Astrocyte of the spinal cord (primary cell): ENCODE results near the gene UBE2Z.

Experiments
- DNase-seq: peaks from one replicate; pipeline ENCODE4 v3.0.0; 2011; ENCODE audit warnings: low read depth, low spot score
- H3K4me3 ChIP-seq: 2 replicates; pipeline ENCODE4 v1.5.1; 2011; ENCODE audit warnings: low read depth, mild to moderate bottlenecking, low read length, moderate library complexity
- in situ Hi-C: cut with HindIII; loops from 2 replicates; pipeline ENCODE4 v1.10.0; 2017; ENCODE audit warnings: low sequenced_read_pairs
- TF ChIP-seq, protein P1 (sequence below): IDR thresholded peaks from 2 replicates; pipeline ENCODE4 v1.5.1; 2012; ENCODE audit warnings: low read depth, mild to moderate bottlenecking, low read length, inconsistent platforms

UBE2Z gene

DNA sequence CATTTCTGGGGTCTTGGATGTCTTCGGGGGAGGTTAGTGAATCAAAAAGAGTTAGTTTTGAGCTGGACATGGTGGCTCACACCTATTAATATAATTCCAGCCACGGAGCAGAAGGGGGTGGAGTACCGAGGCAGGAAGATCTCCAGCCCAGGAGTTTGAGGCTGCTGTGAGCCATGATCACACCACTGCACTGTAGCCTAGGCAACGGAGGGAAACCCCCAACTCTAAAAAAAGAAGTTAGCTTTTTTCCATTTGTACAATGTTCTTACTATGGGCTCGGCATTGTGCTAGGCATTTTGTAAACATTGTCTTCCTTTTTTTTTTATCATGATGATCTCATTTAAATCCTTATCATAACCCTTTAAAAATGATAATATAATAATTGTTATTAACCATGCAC, 44.7 kb downstream of the UBE2Z start:
- no peak overlapping the region for H3K4me3 ChIP-seq
- no peak for DNase-seq
- in situ Hi-C loops = no loop called here
- TF ChIP-seq, protein P1, sequence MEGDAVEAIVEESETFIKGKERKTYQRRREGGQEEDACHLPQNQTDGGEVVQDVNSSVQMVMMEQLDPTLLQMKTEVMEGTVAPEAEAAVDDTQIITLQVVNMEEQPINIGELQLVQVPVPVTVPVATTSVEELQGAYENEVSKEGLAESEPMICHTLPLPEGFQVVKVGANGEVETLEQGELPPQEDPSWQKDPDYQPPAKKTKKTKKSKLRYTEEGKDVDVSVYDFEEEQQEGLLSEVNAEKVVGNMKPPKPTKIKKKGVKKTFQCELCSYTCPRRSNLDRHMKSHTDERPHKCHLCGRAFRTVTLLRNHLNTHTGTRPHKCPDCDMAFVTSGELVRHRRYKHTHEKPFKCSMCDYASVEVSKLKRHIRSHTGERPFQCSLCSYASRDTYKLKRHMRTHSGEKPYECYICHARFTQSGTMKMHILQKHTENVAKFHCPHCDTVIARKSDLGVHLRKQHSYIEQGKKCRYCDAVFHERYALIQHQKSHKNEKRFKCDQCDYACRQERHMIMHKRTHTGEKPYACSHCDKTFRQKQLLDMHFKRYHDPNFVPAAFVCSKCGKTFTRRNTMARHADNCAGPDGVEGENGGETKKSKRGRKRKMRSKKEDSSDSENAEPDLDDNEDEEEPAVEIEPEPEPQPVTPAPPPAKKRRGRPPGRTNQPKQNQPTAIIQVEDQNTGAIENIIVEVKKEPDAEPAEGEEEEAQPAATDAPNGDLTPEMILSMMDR = no peak

DNA sequence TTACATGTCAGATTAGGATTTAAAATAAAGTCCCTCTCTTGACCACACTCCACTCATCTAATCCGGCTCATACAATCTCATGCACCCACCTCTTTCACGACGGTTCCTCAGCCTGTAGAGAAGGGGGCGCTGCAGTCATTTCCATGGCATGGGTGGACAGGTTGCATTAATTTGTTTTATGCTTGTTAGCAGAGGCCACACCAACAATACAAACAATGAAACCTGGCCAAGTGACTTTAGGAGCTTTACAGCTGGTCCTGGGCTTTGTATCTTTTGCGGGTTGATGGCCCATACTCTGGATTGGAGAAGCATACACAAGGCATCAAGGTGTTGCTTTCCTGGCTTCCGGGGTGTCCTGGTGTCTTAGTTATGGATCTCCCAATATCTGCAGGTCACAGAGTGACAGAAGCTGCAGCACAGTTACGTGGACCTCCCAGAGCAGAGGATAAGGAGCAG, 46.1 kb downstream of the UBE2Z start:
- in situ Hi-C loops = no loop called here
- TF ChIP-seq, protein P1 = peak; percentile 83
- DNase-seq = peak; percentile 59
- no peak overlapping the region for H3K4me3 ChIP-seq

DNA sequence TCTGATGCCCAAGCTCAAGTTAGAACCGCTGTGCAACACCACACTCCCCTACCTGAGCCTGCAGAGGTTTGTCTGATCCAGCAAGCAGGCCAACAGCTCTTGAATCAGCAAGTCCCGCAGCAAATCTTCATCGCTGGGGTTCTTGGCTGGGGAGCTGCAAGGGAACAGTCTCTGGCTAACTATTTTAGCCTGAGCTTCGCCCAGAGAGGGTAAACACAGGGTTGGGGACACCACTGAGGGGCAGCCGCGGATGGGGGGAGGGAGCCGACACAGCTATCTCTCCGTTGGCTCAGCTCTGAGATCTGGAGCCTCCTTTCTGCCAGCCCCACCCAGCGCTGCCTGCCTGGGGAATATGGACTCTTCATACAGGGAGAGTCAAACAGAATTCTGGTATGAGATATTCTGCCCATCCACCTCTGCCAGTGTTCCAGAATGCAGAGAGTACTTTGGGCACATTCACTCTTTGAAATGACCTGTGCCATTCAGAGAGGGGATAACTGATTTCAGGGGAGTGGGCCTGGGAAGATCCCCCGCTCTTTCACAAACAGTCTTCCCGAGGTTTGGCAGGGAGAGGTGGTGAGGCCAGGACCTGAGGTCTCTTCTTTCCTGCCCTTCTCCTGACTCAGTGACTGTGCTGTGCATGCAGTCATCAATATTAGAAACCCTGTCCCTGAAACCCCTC, 52.8 kb downstream of the UBE2Z start:
- H3K4me3 ChIP-seq = no peak overlapping the region

DNA sequence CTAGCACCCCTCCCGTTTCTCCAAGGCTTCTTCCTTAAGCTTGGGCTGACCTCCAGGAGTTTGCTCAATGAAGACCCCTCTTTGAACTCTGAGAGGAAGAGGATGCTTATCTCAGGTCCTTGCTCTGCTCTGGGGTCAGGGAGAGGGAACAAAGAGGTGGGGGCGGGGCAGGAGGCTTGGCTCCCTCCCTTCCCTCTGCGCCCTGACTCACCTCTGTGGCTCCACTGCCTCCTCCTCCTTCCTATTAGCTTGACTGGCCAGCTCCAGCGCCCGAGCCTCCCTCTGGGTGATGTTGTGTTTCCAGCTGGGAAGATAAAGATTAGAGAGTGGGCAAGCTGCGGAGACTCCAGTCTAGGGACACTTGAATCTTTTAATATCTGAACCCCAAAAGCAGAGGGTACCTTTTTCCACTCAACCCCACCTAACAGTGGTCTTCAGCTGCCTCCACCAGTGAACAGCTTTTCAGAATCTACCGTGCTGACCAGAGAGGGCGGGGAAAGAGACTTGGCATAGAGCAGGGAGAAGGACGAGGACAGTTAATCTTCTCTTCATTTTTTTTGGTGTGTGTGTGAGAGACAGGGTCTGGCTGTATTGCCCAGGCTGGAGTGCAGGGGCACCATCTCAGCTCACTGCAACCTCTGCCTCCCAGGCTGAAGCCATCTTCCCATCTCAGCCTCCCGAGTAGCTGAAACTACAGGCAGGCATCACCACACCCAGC, 53.5 kb downstream of the UBE2Z start:
- TF ChIP-seq, protein P1 = no peak
- H3K4me3 ChIP-seq = no peak overlapping the region
- peak; percentile 69 for DNase-seq
- in situ Hi-C loops = no loop called here

More for the DNA sequence above, 52.8 kb downstream of the UBE2Z start:
- in situ Hi-C loops = no loop called here
- TF ChIP-seq, protein P1 = no peak
- peak; percentile 17 for DNase-seq

DNA sequence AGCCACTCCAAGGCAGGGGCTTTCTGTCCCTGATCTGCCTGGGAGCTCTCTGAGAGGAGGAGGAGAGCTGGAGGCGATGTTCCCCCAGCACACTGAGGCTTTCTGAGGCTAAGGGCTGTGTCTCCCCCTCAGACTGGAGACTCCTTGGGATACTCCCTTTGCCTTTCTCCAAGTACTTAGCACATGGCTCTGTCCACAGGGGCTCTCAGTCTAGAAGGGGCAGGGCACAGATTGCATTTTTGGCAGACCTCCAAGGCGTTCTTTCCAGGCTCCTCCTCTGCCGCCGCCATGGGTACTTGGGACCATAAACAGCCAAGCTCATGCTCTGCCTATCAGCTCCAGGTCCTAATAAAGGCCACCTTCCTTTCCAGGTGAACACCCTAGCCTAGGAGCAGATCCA, 62.0 kb downstream of the UBE2Z start:
- TF ChIP-seq, protein P1 = no peak
- DNase-seq = no peak
- no peak overlapping the region for H3K4me3 ChIP-seq
- in situ Hi-C loops = no loop called here

DNA sequence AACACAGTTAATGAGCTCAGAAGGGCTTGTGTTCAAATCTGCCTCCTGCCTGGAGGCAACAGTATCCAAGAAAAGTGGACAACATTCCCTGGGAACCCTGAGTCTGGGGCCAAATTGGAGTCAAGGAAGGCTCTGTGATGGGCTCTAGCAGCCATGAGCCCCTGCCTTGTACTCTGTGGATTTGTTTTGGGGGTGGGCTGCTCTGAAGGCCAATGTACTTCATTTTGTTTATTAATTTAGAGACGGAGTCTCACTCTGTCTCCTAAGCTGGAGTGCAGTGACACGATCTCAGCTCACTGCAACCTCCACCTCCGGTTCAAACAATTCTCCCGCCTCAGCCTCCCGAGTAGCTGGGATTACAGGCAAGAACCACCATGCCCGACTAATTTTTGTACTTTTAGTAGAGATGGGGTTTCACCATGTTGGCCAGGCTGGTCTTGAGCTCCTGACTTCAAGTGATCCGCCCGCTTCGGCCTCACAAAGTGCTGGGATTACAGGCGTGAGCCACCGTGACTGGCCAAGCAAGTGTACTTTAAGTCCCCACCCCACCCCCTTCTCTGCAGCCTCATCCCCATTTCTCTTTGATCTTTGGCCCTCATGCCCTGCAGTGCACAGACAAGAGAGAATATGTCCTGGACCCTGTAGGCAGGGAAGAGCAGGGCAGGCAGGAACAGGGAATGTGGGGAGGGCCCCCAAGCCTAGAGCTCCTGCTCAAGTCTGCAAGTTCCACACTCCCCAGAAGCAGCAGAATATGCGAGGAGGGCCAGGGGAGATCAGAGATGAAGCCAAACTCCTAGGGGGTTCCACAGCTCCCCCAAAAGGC, 62.9 kb downstream of the UBE2Z start:
- H3K4me3 ChIP-seq = no peak overlapping the region
- in situ Hi-C loops = no loop called here
- TF ChIP-seq, protein P1 = no peak
- DNase-seq = no peak
